Upper lobe of left lung (tissue), 6 donors: Measurements from ENCODE around the gene SERPINA3. TPM values are rescaled to one million over a fixed set of nuclear protein-coding genes. Genes with fewer than 3 reads are reported as not detected.
A peak's percentile ranks its signal among the peaks of the same experiment; 100 is the strongest.

Experiments
- ATAC-seq, 2 donors: fragments of 200-7000 bp; cut with Tn5 transposase; one replicate each; pipeline ENCODE4 v1.9.1; 2022; ENCODE audit warnings: mild to moderate bottlenecking in 2 of 2, moderate library complexity in 2 of 2; ENCODE audit not compliant: low FRiP score in 2 of 2
- DNase-seq, 2 donors: peaks; one replicate each; pipeline ENCODE4 v3.0.0-alpha.2; 2019 to 2020
- H3K27ac ChIP-seq, 4 donors: fragments of 200-600 bp; sonication (generic); one replicate each; pipeline ENCODE4 v1.5.1; 2016 to 2019
- H3K27me3 ChIP-seq, 4 donors: fragments of 200-600 bp; sonication (generic); one replicate each; pipeline ENCODE4 v1.5.1; 2017 to 2019
- H3K36me3 ChIP-seq, 4 donors: fragments of 200-600 bp; sonication (generic); one replicate each; pipeline ENCODE4 v1.5.1; 2016 to 2019
- H3K4me1 ChIP-seq, 4 donors: fragments of 200-600 bp; sonication (generic); one replicate each; pipeline ENCODE4 v1.5.1; 2018 to 2019
- H3K4me3 ChIP-seq, 4 donors: fragments of 200-600 bp; sonication (generic); one replicate each; pipeline ENCODE4 v1.5.1; 2017 to 2019; ENCODE audit warnings: mild to moderate bottlenecking in 2 of 4, moderate library complexity in 1 of 4
- H3K9me3 ChIP-seq, 4 donors: fragments of 200-600 bp; sonication (generic); one replicate each; pipeline ENCODE4 v1.5.1; 2018 to 2019
- EP300 ChIP-seq, 4 donors: sonication (generic); formaldehyde crosslinking; IDR thresholded peaks; one replicate each; pipeline ENCODE4 v1.5.1; 2017; ENCODE audit warnings: antibody characterized with exemption in 4 of 4, control low read depth in 2 of 4
- POLR2A ChIP-seq, 4 donors: fragments of 450-650 bp; IDR thresholded peaks; one replicate each; pipeline ENCODE4 v1.5.1; 2016 to 2017; ENCODE audit warnings: antibody characterized with exemption in 4 of 4, mild to moderate bottlenecking in 2 of 4
- POLR2AphosphoS5 ChIP-seq, 2 donors: sonication (generic); formaldehyde crosslinking; IDR thresholded peaks; one replicate each; pipeline ENCODE4 v1.5.1; 2017; ENCODE audit warnings: antibody characterized with exemption in 2 of 2
- WGBS, 2 donors: methylation state at CpG; one replicate each; pipeline ENCODE4 v1.1.5; 2017 to 2018; 5-methylcytosine and 5-hydroxymethylcytosine counted together
- total RNA-seq, 6 donors: library from RNA; depleted of rRNA in 4 of 6; stranded (reverse); fragments of >200 nt in 4 of 6; gene quantifications; one replicate each; pipeline versions ENCODE4 v1.1.0 to v1.2.1, GENCODE V29; 2016 to 2021
- TF ChIP-seq, protein P1 (sequence below), 6 experiments: fragments of 450-650 bp in 4 of 6; fragments of 200-600 bp in 2 of 6; sonication (generic) in 2 of 6; IDR thresholded peaks; one replicate each; pipeline ENCODE4 v1.5.1; 2016 to 2019; ENCODE audit warnings: antibody characterized with exemption in 6 of 6
- donor health status: DM: no; HTN: no; CAD: no; lungs with moderate emphysema.
- donor health status: DM: no; HTN: yes; CAD: no; lungs with severe emphysema.

SERPINA3 gene
- total RNA-seq, 6 donors from 2014 or later, result 32.5 to 111 (median 55.4) TPM

DNA sequence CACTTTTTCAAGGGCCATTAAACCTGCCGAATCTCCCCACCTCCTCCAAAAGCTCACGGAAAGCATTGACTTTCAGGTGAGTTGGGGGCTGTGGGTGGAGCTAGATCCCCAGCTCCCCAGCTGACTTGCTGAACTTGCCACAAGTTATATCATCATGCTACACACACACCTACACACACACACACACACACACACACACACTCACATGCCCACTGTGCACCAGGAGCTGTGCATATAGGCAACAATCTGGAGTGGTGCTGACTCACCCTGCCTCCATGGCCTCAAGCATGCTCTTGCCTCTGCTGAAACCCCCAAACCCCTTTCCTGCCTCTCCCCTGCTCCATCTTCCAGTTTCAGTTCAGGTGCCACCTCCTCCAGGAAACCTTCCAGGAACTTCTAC lies 26.1 kb downstream of the SERPINA3 start:
- H3K27me3 ChIP-seq, result no peaks in the 10 kb centered on the region
- H3K36me3 ChIP-seq, result no peaks in the 10 kb centered on the region
- no peak for ATAC-seq
- WGBS, 2 donors, result 49 to 80% methylated on average over 2 of the region's 2 CpGs
- H3K9me3 ChIP-seq, result no peaks in the 10 kb centered on the region
- no peak overlapping the region for H3K27ac ChIP-seq
- TF ChIP-seq EP300 (IDR thresholded peaks at IDR 0.05), result no peak
- TF ChIP-seq POLR2AphosphoS5 (IDR thresholded peaks at IDR 0.05), result no peak
- TF ChIP-seq POLR2A (IDR thresholded peaks at IDR 0.05), result no peak
- TF ChIP-seq, protein P1, sequence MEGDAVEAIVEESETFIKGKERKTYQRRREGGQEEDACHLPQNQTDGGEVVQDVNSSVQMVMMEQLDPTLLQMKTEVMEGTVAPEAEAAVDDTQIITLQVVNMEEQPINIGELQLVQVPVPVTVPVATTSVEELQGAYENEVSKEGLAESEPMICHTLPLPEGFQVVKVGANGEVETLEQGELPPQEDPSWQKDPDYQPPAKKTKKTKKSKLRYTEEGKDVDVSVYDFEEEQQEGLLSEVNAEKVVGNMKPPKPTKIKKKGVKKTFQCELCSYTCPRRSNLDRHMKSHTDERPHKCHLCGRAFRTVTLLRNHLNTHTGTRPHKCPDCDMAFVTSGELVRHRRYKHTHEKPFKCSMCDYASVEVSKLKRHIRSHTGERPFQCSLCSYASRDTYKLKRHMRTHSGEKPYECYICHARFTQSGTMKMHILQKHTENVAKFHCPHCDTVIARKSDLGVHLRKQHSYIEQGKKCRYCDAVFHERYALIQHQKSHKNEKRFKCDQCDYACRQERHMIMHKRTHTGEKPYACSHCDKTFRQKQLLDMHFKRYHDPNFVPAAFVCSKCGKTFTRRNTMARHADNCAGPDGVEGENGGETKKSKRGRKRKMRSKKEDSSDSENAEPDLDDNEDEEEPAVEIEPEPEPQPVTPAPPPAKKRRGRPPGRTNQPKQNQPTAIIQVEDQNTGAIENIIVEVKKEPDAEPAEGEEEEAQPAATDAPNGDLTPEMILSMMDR (IDR thresholded peaks at IDR 0.05), result no peak
- DNase-seq, result no peak
- no peaks in the 10 kb centered on the region for H3K4me1 ChIP-seq
- no peak overlapping the region for H3K4me3 ChIP-seq

DNA sequence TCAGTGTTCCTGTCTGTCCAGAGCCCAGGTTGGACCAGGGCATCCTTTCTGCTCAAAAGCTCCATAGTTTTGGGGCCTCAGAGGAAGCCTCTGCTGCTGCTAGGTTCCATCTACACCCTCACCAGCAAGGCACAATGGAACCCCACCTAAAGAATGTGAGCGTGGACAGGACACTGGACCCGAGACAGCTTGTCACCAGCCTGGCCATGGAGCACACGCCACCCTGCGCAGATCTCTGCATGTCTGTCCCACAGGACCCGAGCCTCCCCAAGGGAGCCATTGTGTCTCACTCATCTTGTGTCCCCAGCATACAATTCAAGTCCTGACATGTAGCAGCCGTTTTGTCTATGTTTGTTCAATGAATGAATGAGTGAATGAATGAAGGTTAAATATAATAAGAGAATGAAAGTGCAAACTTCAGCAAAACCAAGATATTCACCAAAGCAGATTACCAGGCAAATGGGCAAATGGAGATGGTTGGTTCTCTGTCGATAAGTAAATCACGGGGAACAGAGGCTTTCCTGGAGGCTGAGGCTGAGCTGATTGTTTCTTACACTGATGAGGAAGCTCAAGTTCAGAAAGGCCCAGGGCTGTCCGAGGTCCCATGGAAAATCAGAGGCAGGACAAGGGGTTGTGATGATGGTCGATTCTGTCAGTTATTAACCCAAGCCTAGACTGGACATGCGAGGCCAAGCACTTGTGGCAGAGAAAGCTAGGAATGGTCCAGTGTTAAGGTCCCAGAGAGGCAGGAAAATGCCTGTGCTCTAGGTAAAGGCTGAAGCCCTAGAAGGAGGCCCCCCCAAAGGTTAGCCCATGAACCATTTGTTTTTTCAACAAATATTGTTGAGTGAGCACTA lies 27.0 kb downstream of the SERPINA3 start:
- H3K27me3 ChIP-seq, result no peaks in the 10 kb centered on the region
- ATAC-seq, result no peak
- WGBS, 2 donors, result 83 to 87% methylated on average over 11 of the region's 11 CpGs
- no peaks in the 10 kb centered on the region for H3K4me1 ChIP-seq
- no peaks in the 10 kb centered on the region for H3K9me3 ChIP-seq
- no peaks in the 10 kb centered on the region for H3K36me3 ChIP-seq
- DNase-seq, result no peak
- TF ChIP-seq EP300 (IDR thresholded peaks at IDR 0.05) (no peak), POLR2A (IDR thresholded peaks at IDR 0.05) (no peak), POLR2AphosphoS5 (IDR thresholded peaks at IDR 0.05) (no peak)
- TF ChIP-seq, protein P1 (IDR thresholded peaks at IDR 0.05), result no peak
- no peak overlapping the region for H3K4me3 ChIP-seq
- H3K27ac ChIP-seq, result no peak overlapping the region

DNA sequence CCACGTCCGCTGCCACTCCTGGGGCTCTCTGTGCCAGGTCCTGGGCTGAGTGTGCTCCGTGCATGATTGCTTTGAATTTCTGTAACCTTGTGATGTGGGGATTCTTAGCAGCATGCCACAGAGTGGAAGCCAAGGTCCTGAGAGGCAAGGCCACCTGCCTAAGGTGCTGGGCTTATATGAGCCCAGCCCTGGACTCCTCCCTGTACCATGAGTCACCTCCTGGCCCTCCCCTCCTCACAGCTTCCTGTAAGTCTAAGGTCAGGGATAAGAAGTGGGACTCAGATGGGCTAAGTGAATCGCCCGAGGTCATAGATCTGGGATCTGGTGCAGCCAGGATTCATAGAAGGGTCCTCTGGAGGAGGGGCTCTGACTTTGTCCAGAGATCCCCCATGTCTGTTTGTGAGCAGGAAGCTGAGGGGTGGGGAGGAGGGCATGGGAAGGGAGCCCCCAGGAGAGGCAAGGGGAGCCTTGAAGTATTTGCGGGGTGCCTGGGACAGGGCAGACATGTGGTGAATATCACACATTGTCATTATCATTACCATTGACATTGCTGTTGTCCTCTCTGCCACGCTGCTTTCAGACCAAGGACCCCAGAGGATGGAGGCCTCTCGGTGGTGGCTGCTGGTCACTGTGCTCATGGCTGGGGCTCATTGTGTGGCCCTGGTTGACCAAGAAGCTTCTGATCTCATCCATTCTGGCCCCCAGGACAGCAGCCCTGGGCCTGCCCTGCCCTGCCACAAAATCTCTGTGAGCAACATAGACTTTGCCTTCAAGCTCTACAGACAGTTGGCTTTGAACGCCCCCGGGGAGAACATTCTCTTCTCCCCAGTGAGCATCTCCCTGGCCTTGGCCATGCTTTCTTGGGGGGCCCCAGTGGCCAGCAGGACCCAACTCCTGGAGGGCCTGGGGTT lies 28.8 kb downstream of the SERPINA3 start:
- no peaks in the 10 kb centered on the region for H3K36me3 ChIP-seq
- ATAC-seq (no peak), DNase-seq (no peak)
- H3K4me1 ChIP-seq, result no peaks in the 10 kb centered on the region
- no peaks in the 10 kb centered on the region for H3K27me3 ChIP-seq
- WGBS, 2 donors, result 86 to 95% methylated on average over 5 to 10 of the region's 10 CpGs
- TF ChIP-seq POLR2AphosphoS5 (IDR thresholded peaks at IDR 0.05), result no peak
- TF ChIP-seq, protein P1 (IDR thresholded peaks at IDR 0.05), result no peak
- no peak for TF ChIP-seq POLR2A (IDR thresholded peaks at IDR 0.05)
- no peak for TF ChIP-seq EP300 (IDR thresholded peaks at IDR 0.05)
- H3K27ac ChIP-seq, result no peak overlapping the region
- H3K4me3 ChIP-seq, result no peak overlapping the region
- no peaks in the 10 kb centered on the region for H3K9me3 ChIP-seq

DNA sequence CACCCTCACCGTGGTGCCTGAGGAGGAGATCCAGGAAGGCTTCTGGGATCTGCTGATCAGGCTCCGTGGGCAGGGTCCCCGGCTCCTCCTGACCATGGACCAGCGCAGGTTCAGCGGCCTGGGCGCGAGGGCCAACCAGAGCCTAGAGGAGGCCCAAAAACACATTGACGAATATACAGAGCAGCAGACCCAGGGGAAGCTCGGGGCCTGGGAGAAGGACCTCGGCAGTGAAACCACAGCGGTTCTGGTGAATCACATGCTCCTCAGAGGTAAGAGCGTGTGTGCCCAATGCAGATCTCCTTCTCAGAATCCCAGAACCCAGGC lies 29.4 kb downstream of the SERPINA3 start:
- H3K27me3 ChIP-seq, result no peaks in the 10 kb centered on the region
- ATAC-seq, result no peak
- no peaks in the 10 kb centered on the region for H3K4me1 ChIP-seq
- no peak overlapping the region for H3K27ac ChIP-seq
- 95 to 98% methylated on average over 11 to 12 of the region's 12 CpGs for WGBS, 2 donors
- H3K9me3 ChIP-seq, result no peaks in the 10 kb centered on the region
- TF ChIP-seq, protein P1 (IDR thresholded peaks at IDR 0.05), result no peak
- no peak for TF ChIP-seq POLR2AphosphoS5 (IDR thresholded peaks at IDR 0.05)
- TF ChIP-seq POLR2A (IDR thresholded peaks at IDR 0.05), result no peak
- TF ChIP-seq EP300 (IDR thresholded peaks at IDR 0.05), result no peak
- DNase-seq, result peak in 1 of 2 donors; percentile 65
- H3K36me3 ChIP-seq, result no peaks in the 10 kb centered on the region
- H3K4me3 ChIP-seq, result no peak overlapping the region
